Neural cell (in vitro differentiated cells): ENCODE measurements around the gene SHQ1.

ENCODE experiments used
- EZH2 ChIP-seq: fragments of 200-600, 300-800 bp; shearing (Covaris generic), sonication (generic); IDR thresholded peaks from 2 replicates; pipeline ENCODE4 v1.6.1; 2014; ENCODE audit warnings: antibody characterized with exemption, low read length, borderline replicate concordance, mild to moderate bottlenecking; ENCODE audit not compliant: insufficient read depth, poor library complexity, severe bottlenecking
- MXI1 ChIP-seq: fragments of 450-650 bp; conservative IDR thresholded peaks from 2 replicates; pipeline ENCODE4 v1.6.1; 2014; ENCODE audit warnings: antibody characterized with exemption, mild to moderate bottlenecking; ENCODE audit not compliant: poor library complexity, severe bottlenecking
- POLR2AphosphoS5 ChIP-seq: IDR thresholded peaks from 2 replicates; pipeline ENCODE4 v1.6.1; 2012
- RAD21 ChIP-seq: fragments of 450-650 bp; conservative IDR thresholded peaks from 2 replicates; pipeline ENCODE4 v1.6.1; 2014; ENCODE audit warnings: antibody characterized with exemption, mild to moderate bottlenecking, moderate library complexity
- TAF1 ChIP-seq: IDR thresholded peaks from 2 replicates; pipeline ENCODE4 v1.6.1; 2012; ENCODE audit warnings: low read depth
- TF ChIP-seq, protein P1 (sequence below): fragments of 450-650 bp; IDR thresholded peaks from 2 replicates; pipeline ENCODE4 v1.5.1; 2014; ENCODE audit warnings: antibody characterized with exemption, mild to moderate bottlenecking, moderate library complexity; ENCODE audit not compliant: poor library complexity, severe bottlenecking
- TF ChIP-seq, protein P2 (sequence below): IDR thresholded peaks from 2 replicates; pipeline ENCODE4 v1.6.1; 2012; ENCODE audit warnings: borderline replicate concordance

DNA sequence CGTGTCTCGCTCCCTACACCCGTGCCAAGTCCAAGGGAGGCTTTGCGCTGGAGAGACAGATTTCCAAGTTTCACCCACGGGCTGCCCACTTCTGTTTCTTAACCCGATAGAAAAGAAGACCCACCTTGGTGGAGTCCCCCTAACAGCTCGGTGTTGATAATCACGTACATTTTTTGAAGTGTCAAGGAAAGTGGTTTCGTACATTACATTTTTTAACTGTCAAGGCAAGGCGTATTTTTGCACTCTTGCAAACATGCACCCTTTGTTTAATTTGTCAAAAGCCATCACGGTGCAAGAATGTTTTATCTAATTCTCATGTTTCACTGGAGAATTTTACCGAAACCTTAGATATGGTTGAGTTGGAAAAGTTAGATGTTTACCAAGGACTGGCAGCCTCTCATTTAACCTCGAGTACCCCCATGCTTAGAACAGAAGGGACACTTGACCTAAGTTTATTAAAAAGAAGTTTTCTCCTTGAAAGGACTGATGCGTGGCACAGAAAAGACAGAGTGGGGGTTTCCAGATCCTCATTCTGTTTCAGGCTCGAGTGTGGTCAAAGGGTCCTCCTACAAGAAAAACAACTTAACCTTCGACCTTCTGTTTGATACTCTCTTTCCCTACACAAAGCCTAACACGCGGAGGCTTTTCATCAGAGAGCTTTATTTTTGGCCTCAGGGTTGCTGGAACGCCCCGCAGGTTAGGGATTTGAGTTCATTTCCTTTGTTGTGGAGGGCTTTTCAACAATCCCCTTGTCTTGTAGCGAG lies 40.5 kb upstream of the SHQ1 start:
- TF ChIP-seq EZH2 (no peak), POLR2AphosphoS5 (no peak), RAD21 (no peak), TAF1 (no peak), MXI1 (no peak)
- TF ChIP-seq, protein P1, sequence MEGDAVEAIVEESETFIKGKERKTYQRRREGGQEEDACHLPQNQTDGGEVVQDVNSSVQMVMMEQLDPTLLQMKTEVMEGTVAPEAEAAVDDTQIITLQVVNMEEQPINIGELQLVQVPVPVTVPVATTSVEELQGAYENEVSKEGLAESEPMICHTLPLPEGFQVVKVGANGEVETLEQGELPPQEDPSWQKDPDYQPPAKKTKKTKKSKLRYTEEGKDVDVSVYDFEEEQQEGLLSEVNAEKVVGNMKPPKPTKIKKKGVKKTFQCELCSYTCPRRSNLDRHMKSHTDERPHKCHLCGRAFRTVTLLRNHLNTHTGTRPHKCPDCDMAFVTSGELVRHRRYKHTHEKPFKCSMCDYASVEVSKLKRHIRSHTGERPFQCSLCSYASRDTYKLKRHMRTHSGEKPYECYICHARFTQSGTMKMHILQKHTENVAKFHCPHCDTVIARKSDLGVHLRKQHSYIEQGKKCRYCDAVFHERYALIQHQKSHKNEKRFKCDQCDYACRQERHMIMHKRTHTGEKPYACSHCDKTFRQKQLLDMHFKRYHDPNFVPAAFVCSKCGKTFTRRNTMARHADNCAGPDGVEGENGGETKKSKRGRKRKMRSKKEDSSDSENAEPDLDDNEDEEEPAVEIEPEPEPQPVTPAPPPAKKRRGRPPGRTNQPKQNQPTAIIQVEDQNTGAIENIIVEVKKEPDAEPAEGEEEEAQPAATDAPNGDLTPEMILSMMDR: peak; percentile 24
- TF ChIP-seq, protein P2, sequence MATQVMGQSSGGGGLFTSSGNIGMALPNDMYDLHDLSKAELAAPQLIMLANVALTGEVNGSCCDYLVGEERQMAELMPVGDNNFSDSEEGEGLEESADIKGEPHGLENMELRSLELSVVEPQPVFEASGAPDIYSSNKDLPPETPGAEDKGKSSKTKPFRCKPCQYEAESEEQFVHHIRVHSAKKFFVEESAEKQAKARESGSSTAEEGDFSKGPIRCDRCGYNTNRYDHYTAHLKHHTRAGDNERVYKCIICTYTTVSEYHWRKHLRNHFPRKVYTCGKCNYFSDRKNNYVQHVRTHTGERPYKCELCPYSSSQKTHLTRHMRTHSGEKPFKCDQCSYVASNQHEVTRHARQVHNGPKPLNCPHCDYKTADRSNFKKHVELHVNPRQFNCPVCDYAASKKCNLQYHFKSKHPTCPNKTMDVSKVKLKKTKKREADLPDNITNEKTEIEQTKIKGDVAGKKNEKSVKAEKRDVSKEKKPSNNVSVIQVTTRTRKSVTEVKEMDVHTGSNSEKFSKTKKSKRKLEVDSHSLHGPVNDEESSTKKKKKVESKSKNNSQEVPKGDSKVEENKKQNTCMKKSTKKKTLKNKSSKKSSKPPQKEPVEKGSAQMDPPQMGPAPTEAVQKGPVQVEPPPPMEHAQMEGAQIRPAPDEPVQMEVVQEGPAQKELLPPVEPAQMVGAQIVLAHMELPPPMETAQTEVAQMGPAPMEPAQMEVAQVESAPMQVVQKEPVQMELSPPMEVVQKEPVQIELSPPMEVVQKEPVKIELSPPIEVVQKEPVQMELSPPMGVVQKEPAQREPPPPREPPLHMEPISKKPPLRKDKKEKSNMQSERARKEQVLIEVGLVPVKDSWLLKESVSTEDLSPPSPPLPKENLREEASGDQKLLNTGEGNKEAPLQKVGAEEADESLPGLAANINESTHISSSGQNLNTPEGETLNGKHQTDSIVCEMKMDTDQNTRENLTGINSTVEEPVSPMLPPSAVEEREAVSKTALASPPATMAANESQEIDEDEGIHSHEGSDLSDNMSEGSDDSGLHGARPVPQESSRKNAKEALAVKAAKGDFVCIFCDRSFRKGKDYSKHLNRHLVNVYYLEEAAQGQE: no peak
